Fibroblast of skin of scalp (primary cell): ENCODE data around the gene SGCE. TPM values are rescaled to one million over a fixed set of nuclear protein-coding genes. Genes with fewer than 3 reads are reported as not detected.
"Not testable (repeated sequence)": the region's sequence is repeated elsewhere in the genome, so short reads cannot be mapped to it uniquely, and the experiment has no call there.

Experiments
- DNase-seq: peaks from one replicate; pipeline ENCODE4 v3.0.0-alpha.2; 2013
- polyA plus RNA-seq, 2 experiments: library from polyadenylated mRNA; unstranded; fragments of 120-200 nt; gene quantifications; one replicate each; pipeline ENCODE4 v1.2.1, GENCODE V29; 2013; ENCODE audit not compliant: insufficient read length in 2 of 2

SGCE gene, protein sequence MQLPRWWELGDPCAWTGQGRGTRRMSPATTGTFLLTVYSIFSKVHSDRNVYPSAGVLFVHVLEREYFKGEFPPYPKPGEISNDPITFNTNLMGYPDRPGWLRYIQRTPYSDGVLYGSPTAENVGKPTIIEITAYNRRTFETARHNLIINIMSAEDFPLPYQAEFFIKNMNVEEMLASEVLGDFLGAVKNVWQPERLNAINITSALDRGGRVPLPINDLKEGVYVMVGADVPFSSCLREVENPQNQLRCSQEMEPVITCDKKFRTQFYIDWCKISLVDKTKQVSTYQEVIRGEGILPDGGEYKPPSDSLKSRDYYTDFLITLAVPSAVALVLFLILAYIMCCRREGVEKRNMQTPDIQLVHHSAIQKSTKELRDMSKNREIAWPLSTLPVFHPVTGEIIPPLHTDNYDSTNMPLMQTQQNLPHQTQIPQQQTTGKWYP
- polyA plus RNA-seq (2013, experiment 1 of 2; ENCODE audit: insufficient read length), result 67.0 TPM
- polyA plus RNA-seq (2013, experiment 2 of 2; ENCODE audit: insufficient read length), result 73.9 TPM

DNA sequence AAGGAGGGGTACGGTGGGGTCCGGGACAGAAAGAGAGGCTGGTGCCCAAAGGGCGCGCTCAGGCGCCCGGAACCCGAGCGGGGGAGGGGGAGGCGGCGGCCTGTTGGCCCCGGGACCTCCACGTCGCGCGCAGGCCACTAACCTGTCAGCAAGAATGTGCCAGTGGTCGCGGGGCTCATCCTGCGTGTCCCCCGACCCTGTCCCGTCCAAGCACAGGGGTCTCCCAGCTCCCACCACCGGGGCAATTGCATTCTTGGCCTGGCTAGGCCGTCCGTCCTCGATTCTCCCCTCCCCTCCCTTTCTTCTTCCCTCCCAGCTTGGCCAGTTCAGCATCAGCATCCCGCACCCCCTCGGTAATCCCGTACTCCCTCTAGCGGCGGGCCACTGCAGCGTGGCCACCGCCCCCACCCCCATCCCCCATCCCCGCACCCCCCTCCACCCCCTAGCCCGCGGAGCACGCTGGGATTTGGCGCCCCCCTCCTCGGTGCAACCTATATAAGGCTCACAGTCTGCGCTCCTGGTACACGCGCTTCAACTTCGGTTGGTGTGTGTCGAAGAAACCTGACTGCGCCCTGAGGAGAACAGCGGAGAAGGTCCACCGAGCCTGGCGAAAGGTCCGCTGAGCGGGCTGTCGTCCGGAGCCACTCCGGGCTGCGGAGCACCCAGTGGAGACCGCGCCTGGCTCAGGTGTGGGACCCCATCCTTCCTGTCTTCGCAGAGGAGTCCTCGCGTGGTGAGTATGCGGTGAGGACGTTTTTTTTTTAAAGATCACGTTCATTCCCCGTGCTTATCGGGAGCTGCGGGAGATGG, at the start of gene SGCE:
SGCE (minus strand) TSS at position 286 of the 810 bp plus-strand sequence; CDS start at position 251, 35 bp downstream.
- peak; percentile 87 for DNase-seq

DNA sequence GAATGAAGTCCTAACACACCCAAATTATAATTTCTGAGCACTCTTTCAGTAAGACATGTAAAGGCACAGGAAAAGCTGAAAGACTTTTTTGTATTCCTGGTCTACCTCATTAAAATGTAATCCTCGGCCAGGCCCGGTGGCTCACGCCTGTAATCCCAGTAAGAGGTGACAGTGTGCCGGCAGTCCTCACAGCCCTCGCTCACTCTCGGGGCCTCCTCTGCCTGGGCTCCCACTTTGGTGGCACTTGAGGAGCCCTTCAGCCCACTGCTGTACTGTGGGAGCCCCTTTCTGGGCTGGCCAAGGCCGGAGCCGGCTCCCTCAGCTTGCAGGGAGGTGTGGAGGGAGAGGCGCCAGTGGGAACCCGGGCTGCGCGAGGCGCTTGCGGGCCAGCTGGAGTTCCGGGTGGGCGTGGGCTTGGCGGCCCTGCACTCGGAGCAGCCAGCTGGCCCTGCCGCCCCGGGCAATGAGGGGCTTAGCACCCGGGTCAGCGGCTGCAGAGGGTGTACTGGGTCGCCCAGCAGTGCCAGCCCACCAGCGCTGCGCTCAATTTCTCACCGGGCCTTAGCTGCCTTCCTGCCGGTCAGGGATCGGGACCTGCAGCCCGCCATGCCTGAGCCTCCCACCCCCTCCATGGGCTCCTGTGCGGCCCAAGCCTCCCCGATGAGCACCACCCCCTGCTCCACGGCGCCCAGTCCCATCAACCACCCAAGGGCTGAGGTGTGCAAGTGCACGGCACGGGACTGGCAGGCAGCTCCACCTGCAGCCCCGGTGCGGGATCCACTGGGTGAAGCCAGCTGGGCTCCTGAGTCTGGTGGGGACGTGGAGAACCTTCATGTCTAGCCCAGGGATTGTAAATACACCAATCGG, 49.5 kb upstream of the SGCE start:
- DNase-seq, result not testable (repeated sequence)

DNA sequence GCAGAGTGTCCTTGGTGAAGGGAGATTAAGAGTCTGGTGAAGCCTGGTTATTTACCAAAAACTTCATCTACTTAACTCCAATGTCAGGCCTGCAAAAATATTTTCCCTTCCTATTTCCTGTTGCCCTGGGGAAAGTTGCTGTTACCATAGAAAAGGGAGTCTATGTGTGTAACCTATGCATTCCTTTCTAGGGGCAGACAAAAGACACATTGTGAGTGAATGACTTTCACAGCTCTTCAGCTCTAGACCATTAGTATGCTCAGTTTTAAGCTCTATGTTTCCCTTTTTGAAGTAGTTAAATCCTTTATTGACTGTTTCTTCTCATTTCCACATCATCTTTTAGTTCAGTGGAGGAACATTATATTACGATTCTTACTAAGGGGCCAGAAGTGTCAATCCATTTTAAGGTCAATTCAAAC, 45.6 kb upstream of the SGCE start:
- DNase-seq, result peak; percentile 56

DNA sequence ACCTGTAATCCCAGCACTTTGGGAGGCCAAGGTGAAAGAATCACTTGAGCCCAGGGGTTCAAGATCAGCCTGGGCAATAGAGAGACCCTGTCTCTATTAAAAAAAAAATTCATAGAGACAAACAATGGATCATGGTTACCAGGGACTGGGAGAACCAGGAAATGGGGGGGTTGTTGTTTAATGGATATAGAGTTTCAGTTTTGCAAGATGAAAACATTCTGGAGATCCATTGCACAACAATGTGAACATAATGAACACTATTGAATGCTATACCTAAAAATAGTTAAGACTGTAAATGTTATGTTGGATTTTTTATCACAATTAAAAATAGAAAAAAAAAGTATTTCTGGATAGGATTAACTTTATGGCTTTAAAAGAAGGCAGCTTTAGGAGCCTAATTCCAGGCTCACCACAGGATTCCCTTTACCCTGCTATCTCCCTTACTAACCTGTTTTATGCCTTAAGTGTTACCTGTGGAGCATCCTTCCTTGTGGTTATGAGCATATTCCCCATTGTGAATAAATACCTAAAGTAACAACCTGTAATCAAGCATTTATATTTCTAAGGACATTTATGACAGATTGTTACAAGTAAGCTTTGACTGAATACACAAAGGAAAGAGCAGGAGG, 45.1 kb upstream of the SGCE start:
- DNase-seq, result no peak

DNA sequence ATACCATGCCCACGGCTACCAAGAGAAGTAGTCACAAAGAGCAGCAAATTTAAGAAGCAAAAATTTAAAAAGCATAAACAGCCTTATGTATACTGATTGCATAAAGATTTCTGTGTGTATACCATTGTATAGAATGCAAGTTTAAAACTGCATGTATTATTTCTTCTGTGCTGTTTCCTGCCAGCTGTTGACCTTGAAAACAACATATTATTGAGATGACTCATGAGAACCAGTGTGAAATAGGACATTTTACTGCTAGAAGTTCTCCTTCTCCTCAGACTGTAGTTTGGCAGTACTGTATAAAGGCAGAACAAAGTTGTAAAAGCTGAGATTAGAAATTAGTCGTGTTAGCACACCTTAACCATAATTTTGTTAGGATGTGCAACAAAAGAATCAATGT, 42.3 kb upstream of the SGCE start:
- DNase-seq, result peak; percentile 82

DNA sequence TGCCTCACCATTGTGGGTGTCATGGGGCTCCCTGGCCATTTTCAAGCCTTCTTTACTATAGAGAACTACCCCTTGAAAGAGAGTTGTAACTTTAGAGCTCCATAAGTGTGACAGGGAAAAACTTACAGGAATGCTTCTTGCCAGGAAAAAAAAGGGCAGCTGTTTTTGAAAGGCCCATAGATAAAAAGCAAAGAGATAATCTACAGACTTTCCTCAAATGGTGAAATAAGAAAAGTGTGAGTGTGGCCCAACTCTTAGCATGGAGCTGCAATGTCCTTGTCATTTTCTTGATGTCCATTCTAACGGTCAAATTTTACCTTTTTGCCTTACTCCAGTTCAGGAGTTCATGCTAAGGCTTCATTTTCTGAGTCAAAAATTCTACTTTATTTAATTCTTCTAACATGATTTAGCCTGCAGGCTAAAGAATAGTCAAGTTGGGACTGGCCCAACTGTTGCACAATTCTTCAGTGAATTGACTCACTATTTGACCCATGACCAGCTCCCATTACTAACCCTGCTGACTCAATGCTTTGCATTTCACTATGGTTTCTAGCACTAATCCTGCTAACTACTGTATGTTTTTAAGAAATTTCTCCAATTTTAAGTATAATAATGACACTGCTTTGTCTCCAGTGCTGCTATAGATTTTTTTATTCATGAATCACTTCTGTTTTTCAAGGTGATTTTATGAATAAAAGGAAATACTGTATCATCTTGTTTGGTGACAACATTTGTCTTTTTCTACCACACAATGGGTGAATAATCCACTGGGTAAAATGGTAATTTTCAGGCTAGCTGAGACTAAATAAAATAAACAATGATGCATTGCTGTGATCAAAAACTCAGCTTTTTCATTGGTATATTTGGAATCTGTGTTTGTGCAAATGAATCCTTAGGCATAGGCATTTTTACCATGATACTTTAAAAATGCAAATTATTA, 41.4 kb upstream of the SGCE start:
- DNase-seq, result peak; percentile 93

DNA sequence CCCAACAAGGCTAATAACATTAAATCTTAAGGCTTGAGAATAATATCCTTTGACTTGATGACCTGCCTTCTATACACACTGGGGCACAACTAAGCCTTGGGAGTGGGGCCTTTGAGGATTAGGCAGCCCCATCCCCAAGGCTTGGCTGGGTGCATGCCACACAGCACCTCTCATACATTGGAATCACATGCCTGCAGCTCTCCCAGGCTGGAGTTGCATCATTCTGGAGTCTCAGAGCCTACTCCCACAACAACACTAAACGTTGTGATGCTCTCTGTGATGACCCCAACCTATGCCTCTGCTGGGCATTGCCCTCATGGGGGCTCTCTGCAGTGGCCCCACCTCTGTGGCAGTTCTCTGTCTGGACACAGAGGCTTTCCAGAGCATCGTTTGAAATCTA, 31.9 kb upstream of the SGCE start:
- peak; percentile 76 for DNase-seq

DNA sequence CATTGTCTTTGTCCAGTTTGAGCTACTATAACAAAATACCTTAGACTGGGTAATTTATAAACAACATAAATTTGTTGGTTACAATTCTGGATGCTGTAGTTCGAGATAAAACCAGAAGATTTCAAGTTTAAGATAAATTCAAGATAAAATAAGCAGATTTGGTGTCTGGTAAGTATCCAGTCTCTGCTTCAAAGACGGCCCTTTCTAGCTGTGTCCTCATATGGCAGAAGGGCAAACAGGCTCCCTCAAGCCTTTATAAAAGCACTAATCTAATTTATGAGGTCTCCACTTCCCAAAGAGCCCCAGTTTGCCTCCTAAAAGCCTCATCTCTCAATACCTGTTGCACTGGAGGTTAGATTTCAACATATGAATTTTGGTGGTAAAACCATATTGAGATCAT, 31.1 kb upstream of the SGCE start:
- DNase-seq, result no peak

DNA sequence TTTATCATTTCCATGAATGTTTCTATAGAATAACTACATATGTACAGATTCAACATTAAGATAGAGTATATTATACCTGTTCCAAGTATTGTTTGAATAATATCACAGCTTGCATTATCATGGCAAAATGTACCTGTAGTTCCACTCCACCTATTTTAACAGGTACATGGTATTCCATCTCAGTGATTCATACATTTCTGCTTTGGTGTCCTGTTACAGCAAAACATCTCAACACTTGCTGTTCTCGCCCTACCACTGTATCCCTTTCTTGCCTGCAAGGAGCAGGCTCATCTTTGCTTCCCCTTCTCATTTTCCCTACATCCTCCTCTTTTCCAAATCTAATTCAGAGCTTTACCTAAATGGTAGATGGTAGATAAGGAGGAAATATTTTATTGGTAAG, 27.1 kb upstream of the SGCE start:
- no peak for DNase-seq

DNA sequence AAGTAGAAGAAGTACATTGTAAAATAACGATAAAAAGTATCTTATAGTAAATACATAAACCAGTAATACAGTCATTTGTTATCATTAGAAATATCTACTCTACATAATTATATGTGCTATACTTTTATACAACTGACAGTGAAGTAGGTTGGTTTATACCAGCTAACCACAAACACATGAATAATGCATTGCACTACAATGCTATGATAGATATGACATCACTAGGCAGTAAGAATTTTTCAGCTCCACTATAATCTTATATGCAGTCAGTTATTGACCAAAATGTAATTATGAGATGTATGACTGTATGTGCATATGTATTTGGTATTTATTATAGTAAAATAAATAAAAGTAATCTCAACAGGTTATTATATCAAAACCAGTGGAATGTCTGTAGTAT, 23.4 kb upstream of the SGCE start:
- DNase-seq, result peak; percentile 42

DNA sequence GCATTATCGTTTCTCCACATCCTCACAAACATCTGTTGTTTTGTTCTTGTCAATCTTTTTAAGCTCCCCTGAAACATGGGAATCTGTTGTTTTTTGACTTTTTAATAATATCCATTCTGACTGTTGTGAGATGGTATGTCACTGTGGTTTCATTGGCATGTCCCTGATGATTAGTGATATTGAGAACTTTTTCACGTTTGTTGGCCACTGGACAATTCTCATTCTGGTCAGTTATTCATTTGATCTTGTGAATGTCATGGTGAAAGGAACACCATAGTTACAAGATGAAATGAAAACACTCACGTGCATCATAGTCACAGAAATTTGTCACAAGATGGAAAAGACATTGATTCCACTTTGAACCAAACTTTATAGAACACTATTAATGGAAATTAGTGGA, 20.5 kb upstream of the SGCE start:
- peak; percentile 42 for DNase-seq

DNA sequence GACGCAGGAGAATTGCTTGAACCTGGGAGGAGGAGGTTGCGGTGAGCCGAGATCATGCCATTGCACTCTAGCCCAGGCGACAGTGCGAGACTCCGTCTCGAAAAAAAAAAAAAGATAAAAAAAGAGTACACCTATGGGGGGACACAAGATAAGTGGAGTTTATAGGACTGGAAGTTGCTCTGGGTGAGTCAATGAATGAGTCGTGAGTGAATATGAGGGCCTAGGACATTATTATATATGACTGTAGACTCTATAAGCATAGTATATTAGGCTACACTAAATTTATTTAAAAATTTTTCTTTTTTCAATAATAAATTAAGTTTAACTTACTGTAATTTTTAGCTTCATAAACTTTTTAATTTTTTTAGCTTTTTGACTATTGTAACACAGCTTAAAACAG, 19.4 kb upstream of the SGCE start:
- DNase-seq, result no peak

DNA sequence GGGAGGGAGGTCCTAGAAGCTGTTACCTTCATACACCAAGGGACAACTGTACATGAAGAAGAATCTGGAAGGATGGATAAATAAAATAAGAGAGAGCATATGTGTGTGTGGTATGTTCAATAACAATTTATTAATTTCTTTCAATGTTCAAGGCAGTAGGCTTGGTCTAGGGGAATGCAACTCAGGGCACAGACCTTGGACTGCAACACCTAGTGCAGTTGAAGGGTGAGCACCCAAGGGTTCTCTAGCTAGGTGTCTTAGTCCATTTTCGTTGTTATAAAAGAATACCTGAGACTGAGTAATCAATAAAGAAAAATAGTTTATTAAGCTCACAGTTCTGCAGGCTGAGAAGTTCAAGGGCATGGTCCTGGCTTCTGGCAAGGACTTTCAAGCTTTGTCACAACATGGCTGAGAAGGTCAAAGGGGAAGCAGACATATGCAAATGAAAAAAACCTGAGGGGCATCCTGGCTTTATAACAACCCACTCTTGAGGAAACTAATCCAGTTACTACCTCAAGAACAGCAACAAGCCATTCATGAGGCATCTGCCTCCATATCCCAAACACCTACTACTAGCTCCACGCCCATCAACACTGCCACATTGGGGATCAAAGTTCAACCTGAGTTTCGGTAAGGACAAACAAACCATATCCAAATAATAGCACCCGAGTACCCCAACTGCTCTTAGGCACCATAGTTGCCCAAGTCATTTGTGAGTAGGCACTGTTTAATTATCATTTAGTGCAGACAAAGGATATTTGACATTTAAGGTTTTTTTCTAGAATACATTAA, 15.7 kb upstream of the SGCE start:
- no peak for DNase-seq

DNA sequence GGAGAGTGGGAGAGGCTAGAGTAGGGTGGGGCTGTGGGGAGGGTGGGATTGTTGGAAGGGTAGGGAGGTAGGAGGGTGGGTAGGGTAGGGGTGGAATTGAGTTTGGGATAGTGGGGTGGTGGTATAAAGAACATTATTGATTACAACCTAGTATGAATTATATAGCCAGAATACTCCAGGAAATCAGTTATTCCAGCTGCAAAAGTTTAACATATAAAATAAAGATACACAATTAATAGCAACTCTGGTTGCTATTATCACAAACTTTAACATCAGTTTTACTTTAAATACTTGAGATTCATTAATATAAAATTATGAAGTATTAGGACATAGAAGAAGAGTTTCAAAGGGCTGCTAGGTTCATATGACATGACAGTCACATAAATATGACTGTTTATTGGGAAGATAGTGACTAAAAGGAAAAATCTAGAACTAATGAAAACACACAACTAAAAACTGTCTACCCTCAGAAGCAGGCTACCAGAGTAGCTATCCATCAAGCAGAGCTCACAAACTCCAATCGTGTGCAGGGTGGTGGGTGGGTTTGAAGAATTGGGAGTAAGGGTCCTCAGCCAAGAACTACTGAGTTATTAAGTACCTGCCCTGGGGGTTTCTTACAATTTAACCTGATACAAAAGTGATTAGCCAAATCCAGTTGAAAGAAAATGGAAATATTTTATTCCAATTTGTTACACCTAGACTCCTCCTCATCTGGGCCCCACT, 14.0 kb upstream of the SGCE start:
- DNase-seq, result no peak

DNA sequence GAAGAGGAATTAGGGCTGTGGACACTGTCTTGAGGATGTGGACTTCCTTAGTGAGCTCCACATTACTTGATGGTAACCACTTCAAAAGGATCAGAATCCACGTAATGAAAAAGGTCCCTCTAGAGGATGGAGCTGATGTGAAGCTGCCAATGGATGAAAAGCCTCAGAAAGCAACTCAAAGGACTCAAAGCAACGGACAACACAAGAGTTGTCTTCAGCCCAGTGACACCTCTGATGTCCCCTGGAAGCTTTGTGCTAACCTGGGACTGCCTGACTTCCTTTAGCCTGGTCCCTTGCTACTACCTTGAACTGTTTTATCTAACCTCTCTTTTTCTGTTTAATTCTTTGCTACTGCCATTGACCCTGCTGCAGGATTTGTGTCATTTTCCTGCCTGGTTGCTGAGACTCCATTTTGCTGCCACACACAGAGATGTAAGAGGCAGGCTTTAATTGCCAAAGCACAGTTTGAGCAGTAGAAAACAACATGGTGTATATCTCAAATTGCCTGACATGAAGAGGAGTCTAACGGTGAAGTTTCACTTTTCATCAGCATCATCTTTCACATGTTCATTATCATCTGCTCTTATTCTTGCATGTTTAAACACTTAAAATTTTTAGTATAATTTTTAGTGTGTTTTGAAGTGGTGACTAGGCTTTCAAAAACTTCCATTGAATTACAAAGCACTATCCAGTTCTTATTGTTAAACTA, 11.1 kb upstream of the SGCE start:
- DNase-seq, result no peak

DNA sequence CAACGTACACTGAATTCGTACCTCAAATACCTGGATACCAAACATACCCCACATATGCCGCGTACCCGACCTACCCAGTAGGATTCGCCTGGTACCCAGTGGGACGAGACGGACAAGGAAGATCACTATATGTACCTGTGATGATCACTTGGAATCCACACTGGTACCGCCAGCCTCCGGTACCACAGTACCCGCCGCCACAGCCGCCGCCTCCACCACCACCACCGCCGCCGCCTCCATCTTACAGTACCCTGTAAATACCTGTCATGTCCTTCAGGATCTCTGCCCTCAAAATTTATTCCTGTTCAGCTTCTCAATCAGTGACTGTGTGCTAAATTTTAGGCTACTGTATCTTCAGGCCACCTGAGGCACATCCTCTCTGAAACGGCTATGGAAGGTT, 9.5 kb upstream of the SGCE start:
- no peak for DNase-seq

DNA sequence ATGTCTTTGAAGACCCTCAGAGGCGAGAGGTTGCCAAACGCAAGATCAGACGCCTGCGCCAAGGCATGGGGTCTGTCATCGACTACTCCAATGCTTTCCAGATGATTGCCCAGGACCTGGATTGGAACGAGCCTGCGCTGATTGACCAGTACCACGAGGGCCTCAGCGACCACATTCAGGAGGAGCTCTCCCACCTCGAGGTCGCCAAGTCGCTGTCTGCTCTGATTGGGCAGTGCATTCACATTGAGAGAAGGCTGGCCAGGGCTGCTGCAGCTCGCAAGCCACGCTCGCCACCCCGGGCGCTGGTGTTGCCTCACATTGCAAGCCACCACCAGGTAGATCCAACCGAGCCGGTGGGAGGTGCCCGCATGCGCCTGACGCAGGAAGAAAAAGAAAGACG, 8.1 kb upstream of the SGCE start:
- no peak for DNase-seq

DNA sequence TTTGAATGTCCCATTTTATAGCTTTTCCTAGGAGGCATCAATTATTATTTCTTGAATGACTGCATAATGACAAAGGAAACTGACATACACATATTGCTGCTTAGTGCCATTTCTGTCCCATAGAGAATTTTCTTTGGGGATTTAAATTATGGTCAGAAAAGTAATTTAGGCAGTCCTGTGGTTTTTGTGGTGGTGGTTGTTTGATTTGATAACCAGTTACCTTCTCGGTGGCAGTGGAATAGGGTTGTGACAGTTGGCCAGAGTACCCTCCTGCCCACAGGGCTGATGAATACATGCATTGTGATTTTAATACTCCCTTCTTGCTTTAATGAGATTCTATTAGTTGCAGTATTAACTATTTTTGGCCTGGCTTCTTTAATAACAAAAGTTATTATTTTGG, 6.6 kb upstream of the SGCE start:
- no peak for DNase-seq

DNA sequence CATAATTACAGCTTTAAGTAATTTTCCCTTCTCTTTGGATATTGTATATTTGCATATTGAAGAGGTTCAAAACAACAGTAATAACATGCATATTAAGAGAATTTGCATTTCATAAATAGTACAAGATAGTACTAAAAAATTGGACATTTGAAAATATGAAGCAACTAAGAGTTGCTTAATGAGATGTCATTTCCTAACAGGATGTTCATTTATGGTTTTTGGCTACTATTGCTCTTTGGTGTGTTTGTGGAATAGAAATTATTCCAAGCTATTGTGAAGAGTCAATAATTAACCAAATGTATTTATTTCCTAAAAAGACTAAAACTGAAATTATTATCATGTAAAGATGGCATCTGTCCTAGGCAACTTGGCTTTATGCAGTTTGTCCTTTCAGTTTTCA, 4.1 kb upstream of the SGCE start:
- no peak for DNase-seq
